Measurements from ENCODE around the gene RASAL2. TPM values are rescaled to one million over a fixed set of nuclear protein-coding genes. Genes with fewer than 3 reads are reported as not detected.

RASAL2 gene
- polyA plus RNA-seq, 1 experiment, result 21.4 TPM

GRCh38 chr1:178368208-178368607, 274.3 kb downstream of the RASAL2 start:
- TF ChIP-seq, protein P1, sequence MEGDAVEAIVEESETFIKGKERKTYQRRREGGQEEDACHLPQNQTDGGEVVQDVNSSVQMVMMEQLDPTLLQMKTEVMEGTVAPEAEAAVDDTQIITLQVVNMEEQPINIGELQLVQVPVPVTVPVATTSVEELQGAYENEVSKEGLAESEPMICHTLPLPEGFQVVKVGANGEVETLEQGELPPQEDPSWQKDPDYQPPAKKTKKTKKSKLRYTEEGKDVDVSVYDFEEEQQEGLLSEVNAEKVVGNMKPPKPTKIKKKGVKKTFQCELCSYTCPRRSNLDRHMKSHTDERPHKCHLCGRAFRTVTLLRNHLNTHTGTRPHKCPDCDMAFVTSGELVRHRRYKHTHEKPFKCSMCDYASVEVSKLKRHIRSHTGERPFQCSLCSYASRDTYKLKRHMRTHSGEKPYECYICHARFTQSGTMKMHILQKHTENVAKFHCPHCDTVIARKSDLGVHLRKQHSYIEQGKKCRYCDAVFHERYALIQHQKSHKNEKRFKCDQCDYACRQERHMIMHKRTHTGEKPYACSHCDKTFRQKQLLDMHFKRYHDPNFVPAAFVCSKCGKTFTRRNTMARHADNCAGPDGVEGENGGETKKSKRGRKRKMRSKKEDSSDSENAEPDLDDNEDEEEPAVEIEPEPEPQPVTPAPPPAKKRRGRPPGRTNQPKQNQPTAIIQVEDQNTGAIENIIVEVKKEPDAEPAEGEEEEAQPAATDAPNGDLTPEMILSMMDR (IDR thresholded peaks at IDR 0.05; ENCODE audit: low read depth, low read length), result no peak
- DNase-seq (ENCODE audit: low read depth, low spot score), result no peak
- POLR2A ChIA-PET, result no interaction called here
- H3K4me3 ChIP-seq (ENCODE audit: low read depth, low read length), result no peak overlapping the region
- CTCF ChIA-PET, result interaction anchor here (1.7 kb wide), 1 partner anchor 68 kb away, joined by 4 read pairs; no protein-coding TSS in a partner anchor
- H3K9me3 ChIP-seq (ENCODE audit: control insufficient read depth, insufficient read depth, low read length), result no peaks in the 10 kb centered on the region
- no peaks in the 10 kb centered on the region for H3K27me3 ChIP-seq (ENCODE audit: control insufficient read depth, insufficient read depth, low read length)
- no peak overlapping the region for H3K27ac ChIP-seq (ENCODE audit: low read depth, low read length)

GRCh38 chr1:178371235-178371634, 277.3 kb downstream of the RASAL2 start:
- H3K27me3 ChIP-seq (ENCODE audit: control insufficient read depth, insufficient read depth, low read length), result no peaks in the 10 kb centered on the region
- POLR2A ChIA-PET, result interaction anchor here (0.6 to 0.8 kb wide), 3 partner anchors 10 to 149 kb away, joined by 3 to 5 read pairs (median 4); no protein-coding TSS in a partner anchor
- H3K4me3 ChIP-seq (ENCODE audit: low read depth, low read length), result peak overlapping the region; percentile 54
- DNase-seq (ENCODE audit: low read depth, low spot score), result no peak
- CTCF ChIA-PET, result interaction anchor here (0.6 to 2.2 kb wide), 6 partner anchors 14 to 632 kb away, joined by 3 to 7 read pairs (median 4); no protein-coding TSS in a partner anchor
- no peak overlapping the region for H3K27ac ChIP-seq (ENCODE audit: low read depth, low read length)
- TF ChIP-seq, protein P1 (IDR thresholded peaks at IDR 0.05; ENCODE audit: low read depth, low read length), result no peak
- H3K9me3 ChIP-seq (ENCODE audit: control insufficient read depth, insufficient read depth, low read length), result no peaks in the 10 kb centered on the region

- CTCF ChIA-PET, result interaction anchor here (0.6 to 2.2 kb wide), 3 partner anchors 48 to 340 kb away, joined by 3 to 7 read pairs (median 4); no protein-coding TSS in a partner anchor
- TF ChIP-seq, protein P1 (IDR thresholded peaks at IDR 0.05; ENCODE audit: low read depth, low read length), result no peak
- Histone ChIP-seq H3K27me3 (ENCODE audit: control insufficient read depth, insufficient read depth, low read length) (no peaks in the 10 kb centered on the region), H3K4me3 (ENCODE audit: low read depth, low read length) (peak overlapping the region; percentile 54), H3K27ac (ENCODE audit: low read depth, low read length) (no peak overlapping the region), H3K9me3 (ENCODE audit: control insufficient read depth, insufficient read depth, low read length) (no peaks in the 10 kb centered on the region)
- POLR2A ChIA-PET, result interaction anchor here (0.8 kb wide), 1 partner anchor 59 kb away, joined by 5 read pairs; no protein-coding TSS in a partner anchor
- DNase-seq (ENCODE audit: low read depth, low spot score), result no peak
Observed at GRCh38 chr1:178371933-178372388, 278.1 kb downstream of the RASAL2 start.

DNA sequence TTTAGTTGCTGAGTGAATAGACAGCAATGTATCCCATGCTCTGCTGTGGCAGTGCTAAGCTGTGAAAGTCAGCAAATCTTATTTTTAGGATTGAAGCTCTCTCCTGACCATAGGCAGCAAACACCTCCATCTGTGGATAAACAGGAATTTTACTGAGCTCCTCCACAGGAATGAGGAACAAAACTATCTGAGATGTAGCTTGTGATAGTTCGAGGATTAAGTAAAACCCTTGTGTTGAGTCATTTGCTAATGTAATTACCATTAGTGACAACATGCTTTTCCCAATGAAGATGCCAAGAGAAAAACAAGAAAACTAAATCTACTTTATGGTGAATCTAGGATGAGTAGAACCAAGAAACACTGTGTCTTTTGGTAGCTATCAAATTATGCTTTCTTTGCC, 280.1 kb downstream of the RASAL2 start:
- CTCF ChIA-PET, result interaction anchor here (0.7 to 1.3 kb wide), 3 partner anchors 34 to 128 kb away, joined by 3 to 11 read pairs (median 3); no protein-coding TSS in a partner anchor

DNA sequence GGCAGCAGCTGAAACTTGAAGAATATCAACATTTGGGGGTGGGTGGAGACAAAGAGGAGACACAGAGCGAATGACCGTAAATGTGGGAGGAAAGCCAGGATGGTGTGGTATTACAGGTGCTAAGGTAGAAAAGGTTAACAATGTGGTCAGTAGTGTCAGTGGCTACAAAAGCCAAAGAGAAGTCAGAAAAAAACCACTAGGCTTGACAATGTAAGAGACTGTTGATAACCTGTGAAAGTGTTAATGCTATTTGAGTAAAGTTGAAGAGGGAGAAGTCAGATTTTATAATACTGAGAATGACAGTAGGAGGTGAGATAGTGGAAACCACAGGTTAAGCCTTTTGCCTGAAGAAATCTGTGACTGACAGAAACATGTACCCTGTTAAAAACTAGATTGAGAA, 282.1 kb downstream of the RASAL2 start:
- TF ChIP-seq, protein P1 (IDR thresholded peaks at IDR 0.05; ENCODE audit: low read depth, low read length), result no peak
- H3K27ac ChIP-seq (ENCODE audit: low read depth, low read length), result no peak overlapping the region
- no peak for DNase-seq (ENCODE audit: low read depth, low spot score)
- ChIA-PET CTCF (no interaction called here), POLR2A (interaction anchor here (0.6 kb wide), 1 partner anchor 162 kb away, joined by 3 read pairs; no protein-coding TSS in a partner anchor)
- H3K4me3 ChIP-seq (ENCODE audit: low read depth, low read length), result no peak overlapping the region
- H3K27me3 ChIP-seq (ENCODE audit: control insufficient read depth, insufficient read depth, low read length), result no peaks in the 10 kb centered on the region
- peaks cover 3% of the 10 kb centered on the region; the same call in 1 of the 2 replicates for H3K9me3 ChIP-seq (ENCODE audit: control insufficient read depth, insufficient read depth, low read length)

More for the DNA sequence above, 280.1 kb downstream of the RASAL2 start:
- Histone ChIP-seq H3K27ac (ENCODE audit: low read depth, low read length) (no peak overlapping the region), H3K9me3 (ENCODE audit: control insufficient read depth, insufficient read depth, low read length) (no peaks in the 10 kb centered on the region), H3K27me3 (ENCODE audit: control insufficient read depth, insufficient read depth, low read length) (no peaks in the 10 kb centered on the region), H3K4me3 (ENCODE audit: low read depth, low read length) (no peak overlapping the region)
- TF ChIP-seq, protein P1 (IDR thresholded peaks at IDR 0.05; ENCODE audit: low read depth, low read length), result no peak
- DNase-seq (ENCODE audit: low read depth, low spot score), result no peak
- POLR2A ChIA-PET, result no interaction called here

All from AG04450 (cell line).